Gastroesophageal sphincter (tissue), 3 donors: ENCODE measurements around the gene EIF4A2.

Source experiments
- CTCF ChIP-seq, 4 experiments: fragments of 200-600 bp in 2 of 4; fragments of 450-650 bp in 2 of 4; sonication (generic) in 1 of 4; IDR thresholded peaks; one replicate each; pipeline ENCODE4 v1.5.1; 2017 to 2019; ENCODE audit warnings: antibody characterized with exemption in 4 of 4, mild to moderate bottlenecking in 2 of 4, moderate library complexity in 2 of 4
- POLR2A ChIP-seq, 2 donors: fragments of 450-650 bp; IDR thresholded peaks; one replicate each; pipeline ENCODE4 v1.6.1; 2017; ENCODE audit warnings: antibody characterized with exemption in 2 of 2, mild to moderate bottlenecking in 2 of 2, moderate library complexity in 1 of 2

DNA sequence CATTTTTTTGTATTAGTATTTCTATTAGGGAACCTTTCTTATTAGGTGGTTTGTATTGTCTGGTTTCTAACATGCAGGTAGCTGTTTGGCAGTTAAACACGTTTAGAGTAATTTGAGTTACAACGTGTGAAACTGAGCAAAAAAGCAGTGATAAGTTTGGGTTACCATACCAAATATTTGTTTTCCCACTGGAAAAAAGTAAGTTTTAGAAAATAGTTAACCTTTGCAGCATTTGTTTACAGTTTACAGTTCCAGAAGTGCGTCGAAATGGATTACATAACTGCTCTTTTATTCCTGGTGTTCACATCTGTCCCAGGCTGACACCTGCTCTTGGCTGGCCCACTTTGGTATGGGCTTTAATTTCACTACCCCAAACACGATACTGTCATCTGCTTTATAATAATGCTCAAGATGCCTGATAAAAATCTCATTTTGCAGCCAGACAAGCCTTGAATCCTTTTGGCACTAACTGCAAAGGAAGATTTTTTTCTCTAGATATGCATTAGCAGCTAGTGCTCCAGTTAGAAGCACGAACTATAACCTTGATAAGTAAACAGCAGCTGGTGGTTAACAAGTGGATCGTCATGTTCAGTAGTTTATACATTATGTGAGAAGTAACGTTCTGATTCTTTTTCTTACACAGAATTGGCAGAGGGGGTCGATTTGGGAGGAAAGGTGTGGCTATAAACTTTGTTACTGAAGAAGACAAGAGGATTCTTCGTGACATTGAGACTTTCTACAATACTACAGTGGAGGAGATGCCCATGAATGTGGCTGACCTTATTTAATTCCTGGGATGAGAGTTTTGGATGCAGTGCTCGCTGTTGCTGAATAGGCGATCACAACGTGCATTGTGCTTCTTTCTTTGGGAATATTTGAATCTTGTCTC is 5.3 kb downstream of the EIF4A2 start:
- TF ChIP-seq CTCF (IDR thresholded peaks at IDR 0.05) (no peak), POLR2A (IDR thresholded peaks at IDR 0.05) (no peak)
